Loucy (cell line): ENCODE measurements around the gene TKT.

ENCODE experiments used
- H2AFZ ChIP-seq: fragments of 200-600 bp; sonication (generic); 2 replicates; pipeline ENCODE4 v1.6.0; 2016; ENCODE audit warnings: antibody characterized with exemption, mild to moderate bottlenecking, low read length, moderate library complexity
- H3F3A ChIP-seq: fragments of 200-600 bp; 2 replicates; pipeline ENCODE4 v1.6.0; 2016; ENCODE audit warnings: antibody characterized with exemption, low read depth, mild to moderate bottlenecking
- H3K27me3 ChIP-seq: fragments of 200-600 bp; sonication (generic); 2 replicates; pipeline ENCODE4 v1.6.1; 2014; ENCODE audit warnings: low read length, mild to moderate bottlenecking; ENCODE audit not compliant: insufficient read depth, poor library complexity, severe bottlenecking
- H3K36me3 ChIP-seq: fragments of 200-600 bp; sonication (generic); 2 replicates; pipeline ENCODE4 v1.6.1; 2016; ENCODE audit warnings: low read length; ENCODE audit not compliant: insufficient read depth
- H3K4me1 ChIP-seq: fragments of 200-600 bp; sonication (generic); 2 replicates; pipeline ENCODE4 v1.5.1; 2014; ENCODE audit warnings: low read length, mild to moderate bottlenecking; ENCODE audit not compliant: insufficient read depth, poor library complexity, severe bottlenecking
- H3K4me2 ChIP-seq: fragments of 200-600 bp; sonication (generic); 2 replicates; pipeline ENCODE4 v1.6.0; 2014; ENCODE audit warnings: antibody characterized with exemption, low read length, low read depth, mild to moderate bottlenecking; ENCODE audit not compliant: poor library complexity, severe bottlenecking
- H3K4me3 ChIP-seq: fragments of 200-600 bp; sonication (generic); 2 replicates; pipeline ENCODE4 v1.5.1; 2014; ENCODE audit warnings: low read length, mild to moderate bottlenecking, mixed read lengths; ENCODE audit not compliant: poor library complexity, severe bottlenecking
- H3K79me2 ChIP-seq: fragments of 200-600 bp; sonication (generic); 2 replicates; pipeline ENCODE4 v1.6.1; 2014; ENCODE audit warnings: low read length; ENCODE audit not compliant: insufficient read depth
- H3K9ac ChIP-seq: fragments of 200-600 bp; sonication (generic); 2 replicates; pipeline ENCODE4 v1.6.0; 2014; ENCODE audit warnings: mild to moderate bottlenecking, low read depth, low read length, moderate library complexity; ENCODE audit not compliant: poor library complexity, severe bottlenecking
- H3K9me2 ChIP-seq: fragments of 200-600 bp; sonication (generic); replicated peaks from 2 replicates; pipeline ENCODE4 v1.6.1; 2016; ENCODE audit warnings: low read depth, low read length, mixed read lengths
- H3K9me3 ChIP-seq: fragments of 200-600 bp; sonication (generic); 2 replicates; pipeline ENCODE4 v1.6.1; 2014; ENCODE audit warnings: mild to moderate bottlenecking, antibody characterized with exemption, low read length, low read depth; ENCODE audit not compliant: insufficient read depth
- H4K20me1 ChIP-seq: fragments of 200-600 bp; sonication (generic); 2 replicates; pipeline ENCODE4 v1.6.0; 2014; ENCODE audit warnings: antibody characterized with exemption, low read length, mild to moderate bottlenecking; ENCODE audit not compliant: insufficient read depth, poor library complexity, severe bottlenecking
- CTCF ChIP-seq: fragments of 200-600 bp; sonication (generic); conservative IDR thresholded peaks from 2 replicates; pipeline ENCODE4 v1.5.1; 2014; ENCODE audit warnings: mild to moderate bottlenecking, antibody characterized with exemption, low read length
- EZH2phosphoT487 ChIP-seq: fragments of 200-600 bp; IDR thresholded peaks from 2 replicates; pipeline ENCODE4 v1.6.1; 2018; ENCODE audit warnings: antibody characterized with exemption, mild to moderate bottlenecking, moderate library complexity, borderline replicate concordance

The TKT gene

GRCh38 chr3:53225651-53226050 lies 30.2 kb downstream of the TKT start:
- Histone ChIP-seq H3K9ac (no peak overlapping the region), H3K9me2 (no peaks in the 10 kb centered on the region), H3K79me2 (no peaks in the 10 kb centered on the region), H2AFZ (no peak overlapping the region), H3K36me3 (peaks cover 69% of the 10 kb centered on the region; the same call in 1 of the 2 replicates), H3F3A (no peaks in the 10 kb centered on the region), H3K9me3 (no peaks in the 10 kb centered on the region), H3K27me3 (no peaks in the 10 kb centered on the region), H3K4me3 (no peak overlapping the region), H3K4me1 (no peaks in the 10 kb centered on the region), H3K4me2 (no peak overlapping the region), H4K20me1 (no peaks in the 10 kb centered on the region)
- TF ChIP-seq CTCF: no peak
- TF ChIP-seq EZH2phosphoT487: no peak

- Histone ChIP-seq H4K20me1 (no peaks in the 10 kb centered on the region), H3F3A (no peaks in the 10 kb centered on the region), H3K4me2 (no peak overlapping the region), H3K9me2 (no peaks in the 10 kb centered on the region), H3K9me3 (no peaks in the 10 kb centered on the region), H3K4me3 (no peak overlapping the region), H3K36me3 (peaks cover 64% of the 10 kb centered on the region; the same call in 1 of the 2 replicates), H3K4me1 (no peaks in the 10 kb centered on the region), H3K79me2 (no peaks in the 10 kb centered on the region), H3K9ac (no peak overlapping the region), H2AFZ (no peak overlapping the region), H3K27me3 (no peaks in the 10 kb centered on the region)
- TF ChIP-seq CTCF: no peak
- no peak for TF ChIP-seq EZH2phosphoT487
Observed at GRCh38 chr3:53225181-53225580, 30.6 kb downstream of the TKT start.

GRCh38 chr3:53224536-53224935 lies 31.3 kb downstream of the TKT start:
- no peaks in the 10 kb centered on the region for H3K27me3 ChIP-seq
- no peak overlapping the region for H2AFZ ChIP-seq
- no peaks in the 10 kb centered on the region for H3K4me1 ChIP-seq
- TF ChIP-seq CTCF (no peak), EZH2phosphoT487 (no peak)
- H3F3A ChIP-seq: no peaks in the 10 kb centered on the region
- no peak overlapping the region for H3K9ac ChIP-seq
- peaks cover 57% of the 10 kb centered on the region; the same call in 1 of the 2 replicates for H3K36me3 ChIP-seq
- H3K79me2 ChIP-seq: no peaks in the 10 kb centered on the region
- H4K20me1 ChIP-seq: no peaks in the 10 kb centered on the region
- H3K4me3 ChIP-seq: no peak overlapping the region
- no peak overlapping the region for H3K4me2 ChIP-seq
- H3K9me3 ChIP-seq: no peaks in the 10 kb centered on the region
- no peaks in the 10 kb centered on the region for H3K9me2 ChIP-seq
